ENCODE data around the gene CDCP2. TPM values are rescaled to one million over a fixed set of nuclear protein-coding genes. Genes with fewer than 3 reads are reported as not detected.

Gene CDCP2
- polyA plus RNA-seq (ENCODE audit: insufficient read length in 3 of 3) = not detected

GRCh38 chr1:54152696-54153095, at the start of gene CDCP2:
CDCP2 (minus strand) TSS chr1:54153000; CDS start chr1:54152922, 78 bp downstream.
- no peak for DNase-seq (ENCODE audit: low read depth in 3 of 3, low spot score in 2 of 3)

- no peak for DNase-seq (ENCODE audit: low read depth in 3 of 3, low spot score in 2 of 3)
Measured at GRCh38 chr1:54200519-54200997, 47.8 kb upstream of the CDCP2 start.

DNA sequence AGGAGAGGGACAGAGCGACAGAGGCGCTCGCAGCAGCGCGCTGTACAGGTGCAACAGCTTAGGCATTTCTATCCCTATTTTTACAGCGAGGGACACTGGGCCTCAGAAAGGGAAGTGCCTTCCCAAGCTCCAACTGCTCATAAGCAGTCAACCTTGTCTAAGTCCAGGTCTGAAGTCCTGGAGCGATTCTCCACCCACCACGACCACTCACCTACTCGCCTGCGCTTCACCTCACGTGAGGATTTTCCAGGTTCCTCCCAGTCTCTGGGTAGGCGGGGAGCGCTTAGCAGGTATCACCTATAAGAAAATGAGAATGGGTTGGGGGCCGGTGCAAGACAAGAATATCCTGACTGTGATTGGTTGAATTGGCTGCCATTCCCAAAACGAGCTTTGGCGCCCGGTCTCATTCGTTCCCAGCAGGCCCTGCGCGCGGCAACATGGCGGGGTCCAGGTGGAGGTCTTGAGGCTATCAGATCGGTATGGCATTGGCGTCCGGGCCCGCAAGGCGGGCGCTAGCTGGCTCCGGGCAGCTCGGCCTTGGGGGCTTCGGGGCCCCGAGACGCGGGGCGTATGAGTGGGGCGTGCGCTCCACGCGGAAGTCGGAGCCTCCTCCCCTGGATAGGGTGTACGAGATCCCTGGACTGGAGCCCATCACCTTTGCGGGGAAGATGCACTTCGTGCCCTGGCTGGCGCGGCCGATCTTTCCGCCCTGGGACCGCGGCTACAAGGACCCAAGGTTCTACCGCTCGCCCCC, 47.1 kb upstream of the CDCP2 start, which contains the start of the genes CYB5RL and MRPL37:
TSS of gene CYB5RL (minus strand) at position 266 of the 754 bp plus-strand sequence. CDS start 4,414 bp downstream, outside the sequence.
TSS of gene MRPL37 (plus strand) at position 403 of the 754 bp plus-strand sequence. CDS start at position 480, 77 bp downstream.
- DNase-seq (ENCODE audit: low read depth in 3 of 3, low spot score in 2 of 3) = peak; percentile 91 to 97 (median 91)

GRCh38 chr1:54199151-54199764, 46.5 kb upstream of the CDCP2 start:
- DNase-seq (ENCODE audit: low read depth in 3 of 3, low spot score in 2 of 3) = no peak

- no peak for DNase-seq (ENCODE audit: low read depth in 3 of 3, low spot score in 2 of 3)
Measured at GRCh38 chr1:54193453-54193852, 40.7 kb upstream of the CDCP2 start.

DNA sequence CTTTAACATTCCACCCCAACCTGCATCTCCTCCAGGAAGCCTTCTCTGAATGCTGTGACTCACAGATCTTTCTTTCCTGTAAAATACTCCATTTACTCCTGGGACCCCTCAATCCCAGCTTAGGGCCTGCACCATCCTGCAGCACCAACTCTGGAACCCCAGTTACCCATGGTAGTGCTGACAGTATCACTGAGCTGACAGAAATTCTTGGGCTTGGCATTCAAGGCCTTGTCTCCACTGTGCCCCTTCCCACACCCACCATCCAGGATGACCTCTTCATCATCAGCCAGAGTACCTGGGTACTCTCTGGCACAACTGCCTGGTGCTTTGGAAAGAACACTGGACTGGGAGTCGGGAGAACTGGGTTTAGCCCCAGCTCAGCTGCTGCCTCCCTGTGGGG, 38.7 kb upstream of the CDCP2 start:
- DNase-seq (ENCODE audit: low read depth in 3 of 3, low spot score in 2 of 3) = no peak

DNA sequence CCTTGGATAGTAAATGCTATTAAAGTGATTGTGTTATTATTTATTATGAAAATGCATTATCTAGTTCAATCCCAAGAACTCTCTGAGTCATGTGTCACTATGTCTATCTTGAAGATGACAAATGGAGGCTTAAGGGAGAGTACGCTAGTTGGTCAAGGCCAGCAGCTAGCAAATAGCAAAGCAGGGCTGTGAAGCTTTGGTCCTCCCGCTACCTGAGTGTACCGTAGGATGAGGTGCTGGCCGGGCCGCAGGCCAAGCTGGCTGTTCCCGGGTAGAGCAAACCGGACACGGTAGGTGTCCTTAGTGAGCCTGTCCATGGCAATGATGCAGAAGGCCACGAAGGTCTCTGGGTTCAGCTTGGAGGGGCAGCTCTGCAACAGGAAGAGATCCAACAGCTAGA, 37.7 kb upstream of the CDCP2 start:
- no peak for DNase-seq (ENCODE audit: low read depth in 3 of 3, low spot score in 2 of 3)

DNA sequence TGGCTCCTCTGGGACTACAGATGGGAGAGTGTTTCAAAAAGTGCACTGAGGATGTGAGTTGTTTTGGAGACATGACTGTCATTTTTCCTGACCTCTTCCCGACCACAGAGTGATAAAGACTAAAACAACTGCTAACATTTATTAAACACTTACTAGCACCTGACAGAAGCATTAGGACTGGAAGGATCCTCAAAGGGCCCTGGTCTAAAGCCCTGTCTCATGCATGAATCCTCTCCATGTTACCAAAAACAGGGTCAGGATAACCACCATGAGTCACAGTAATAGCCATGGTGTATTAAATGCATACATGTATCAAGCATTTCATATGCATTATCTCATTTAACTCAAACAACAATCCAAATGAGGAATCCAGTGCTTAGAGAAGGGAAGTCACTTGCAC, 35.5 kb upstream of the CDCP2 start:
- no peak for DNase-seq (ENCODE audit: low read depth in 3 of 3, low spot score in 2 of 3)

DNA sequence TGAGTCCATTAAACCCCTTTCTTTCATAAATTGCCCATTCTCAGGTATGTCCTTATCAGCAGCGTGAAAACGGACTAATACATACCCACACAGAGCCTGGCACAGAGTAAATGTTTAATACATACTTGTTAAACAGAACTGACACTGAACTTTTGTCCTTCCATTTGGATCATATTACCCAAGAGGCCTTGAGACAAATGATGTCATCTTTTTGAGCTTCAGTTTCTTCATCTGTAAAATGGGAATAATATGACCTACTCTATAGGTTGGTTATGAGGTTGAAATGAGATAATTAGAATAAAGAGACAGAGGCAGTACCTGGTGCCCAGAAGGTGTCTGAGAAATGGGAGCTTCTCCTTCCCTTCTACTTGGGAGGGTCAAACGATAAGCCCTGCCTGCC, 33.3 kb upstream of the CDCP2 start:
- DNase-seq (ENCODE audit: low read depth in 3 of 3, low spot score in 2 of 3) = no peak

GRCh38 chr1:54180701-54181360, 28.0 kb upstream of the CDCP2 start:
- DNase-seq (ENCODE audit: low read depth in 3 of 3, low spot score in 2 of 3) = no peak

- DNase-seq (ENCODE audit: low read depth in 3 of 3, low spot score in 2 of 3) = no peak
Measured at GRCh38 chr1:54178296-54179070, 25.7 kb upstream of the CDCP2 start.

DNA sequence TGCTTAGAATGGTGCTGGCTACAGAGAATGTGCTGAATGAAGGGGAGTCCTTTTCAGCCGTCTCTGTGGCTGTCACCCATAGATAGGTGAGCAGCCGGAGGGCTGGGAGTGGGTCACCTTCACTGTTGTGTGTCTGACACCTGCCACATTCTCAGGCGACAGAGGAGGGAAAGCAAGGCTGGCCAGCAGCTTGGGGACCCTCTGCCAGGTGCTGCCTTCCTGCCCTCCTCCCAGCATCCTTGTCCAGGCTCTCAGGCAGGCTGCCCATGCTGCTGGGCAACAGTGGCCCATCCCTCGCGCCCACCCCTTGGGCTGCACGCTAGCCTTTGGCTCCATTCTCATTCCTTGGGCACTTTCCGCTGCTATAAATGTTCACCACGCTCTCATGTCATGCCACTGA, 24.9 kb upstream of the CDCP2 start:
- DNase-seq (ENCODE audit: low read depth in 3 of 3, low spot score in 2 of 3) = no peak

DNA sequence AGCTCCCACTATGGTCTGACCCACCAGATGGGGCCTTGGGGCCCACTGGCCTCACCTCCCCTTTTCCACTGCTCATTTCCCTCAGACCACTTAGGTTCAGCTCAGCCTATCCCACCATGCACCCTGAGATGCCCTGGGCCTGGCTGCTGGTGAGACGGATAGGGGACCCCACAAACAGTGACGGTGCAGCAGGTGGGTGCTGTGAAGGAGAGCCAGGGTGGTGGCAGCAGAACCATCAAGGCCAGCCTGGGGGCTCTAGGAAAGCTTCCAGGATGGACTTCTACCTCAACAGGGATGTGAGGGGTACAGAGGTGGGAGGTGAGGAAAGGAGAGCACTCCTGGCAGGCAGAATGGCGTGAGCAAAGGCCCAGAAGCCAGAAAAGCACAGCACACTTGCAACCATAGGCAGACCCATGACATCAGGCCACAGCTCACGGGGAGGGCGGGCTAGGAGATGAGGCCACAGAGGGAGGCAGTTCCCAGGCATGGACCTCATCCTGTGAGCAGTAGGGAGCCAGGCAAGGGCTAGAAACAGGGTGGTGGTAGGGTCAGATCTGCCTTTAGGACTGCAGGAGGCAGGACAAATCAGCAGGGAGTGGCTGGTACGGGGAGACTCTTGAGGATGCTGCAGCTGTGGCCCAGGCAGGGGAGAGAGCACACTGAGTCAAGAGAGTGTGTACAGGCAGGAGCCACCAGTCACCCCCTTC, 24.0 kb upstream of the CDCP2 start:
- DNase-seq (ENCODE audit: low read depth in 3 of 3, low spot score in 2 of 3) = no peak

DNA sequence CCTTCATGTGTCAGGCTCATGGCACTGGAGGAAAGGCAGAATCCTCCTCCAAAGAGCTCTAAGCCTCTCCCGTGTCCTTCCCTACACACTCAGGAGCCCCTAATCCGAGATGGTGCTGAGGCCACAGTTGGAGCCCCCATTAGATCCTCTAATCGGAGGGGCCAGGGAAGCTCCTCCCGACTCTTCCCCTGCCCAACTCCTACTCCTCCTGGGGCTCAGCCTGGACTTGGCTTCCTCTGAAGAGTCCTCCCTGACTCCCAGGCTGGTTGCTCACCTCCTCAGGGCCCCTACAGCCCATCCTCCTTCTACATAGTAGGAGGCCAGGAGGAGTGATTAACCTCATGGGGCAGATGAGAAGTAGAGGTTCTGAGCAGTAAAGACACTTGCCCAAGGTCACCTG, 21.3 kb upstream of the CDCP2 start:
- DNase-seq (ENCODE audit: low read depth in 3 of 3, low spot score in 2 of 3) = no peak

- DNase-seq (ENCODE audit: low read depth in 3 of 3, low spot score in 2 of 3) = no peak
Measured at GRCh38 chr1:54173681-54174080, 20.9 kb upstream of the CDCP2 start.

DNA sequence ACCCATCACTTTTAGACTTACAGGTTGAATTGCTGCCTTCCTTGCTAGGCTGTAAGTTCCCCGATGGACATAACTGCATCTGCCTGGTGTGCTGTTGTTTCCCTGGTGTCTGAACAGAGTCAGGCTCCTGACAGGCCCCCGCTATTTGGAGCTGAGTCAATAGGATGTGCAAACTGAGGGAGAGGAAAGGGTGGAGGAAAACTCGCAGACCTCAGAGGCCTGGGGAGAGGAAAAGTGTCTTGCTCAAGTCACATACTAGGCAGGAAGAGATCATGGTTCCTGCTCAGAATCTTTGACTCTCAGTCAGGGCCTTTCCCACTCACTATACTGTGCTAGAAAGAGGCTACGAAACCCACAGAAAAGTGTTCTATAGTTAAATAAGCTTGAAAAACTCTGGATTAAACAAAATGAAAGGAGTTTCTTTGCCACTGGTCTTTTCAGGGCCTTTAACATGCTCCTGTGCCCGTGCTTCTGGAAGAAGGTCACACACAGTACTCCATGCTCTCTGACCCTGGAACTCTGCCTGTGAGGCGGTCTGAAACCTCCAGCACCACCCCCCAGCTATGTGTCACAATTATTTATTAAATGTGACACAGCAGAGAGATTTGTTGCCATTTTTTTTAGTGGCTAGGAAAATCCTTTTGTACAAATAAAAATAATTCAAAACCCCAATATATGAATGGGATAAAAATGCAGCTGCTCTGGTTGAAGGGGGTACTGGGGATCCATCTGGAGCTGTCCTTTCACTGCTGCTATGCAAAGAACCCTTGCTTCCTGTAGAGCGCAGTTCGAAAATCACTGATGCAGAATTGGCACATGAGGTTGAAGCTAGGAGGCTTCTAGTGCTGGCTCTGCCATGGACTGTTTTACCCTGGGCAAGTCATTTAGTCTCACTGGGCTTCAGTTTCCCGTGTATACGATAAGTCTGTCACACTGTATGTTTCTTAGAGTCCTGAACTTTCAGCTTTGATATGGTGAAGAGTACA, 20.1 kb upstream of the CDCP2 start:
- no peak for DNase-seq (ENCODE audit: low read depth in 3 of 3, low spot score in 2 of 3)

GRCh38 chr1:54171606-54172005, 18.8 kb upstream of the CDCP2 start:
- DNase-seq (ENCODE audit: low read depth in 3 of 3, low spot score in 2 of 3) = no peak

GRCh38 chr1:54171016-54171415, 18.2 kb upstream of the CDCP2 start:
- no peak for DNase-seq (ENCODE audit: low read depth in 3 of 3, low spot score in 2 of 3)

DNA sequence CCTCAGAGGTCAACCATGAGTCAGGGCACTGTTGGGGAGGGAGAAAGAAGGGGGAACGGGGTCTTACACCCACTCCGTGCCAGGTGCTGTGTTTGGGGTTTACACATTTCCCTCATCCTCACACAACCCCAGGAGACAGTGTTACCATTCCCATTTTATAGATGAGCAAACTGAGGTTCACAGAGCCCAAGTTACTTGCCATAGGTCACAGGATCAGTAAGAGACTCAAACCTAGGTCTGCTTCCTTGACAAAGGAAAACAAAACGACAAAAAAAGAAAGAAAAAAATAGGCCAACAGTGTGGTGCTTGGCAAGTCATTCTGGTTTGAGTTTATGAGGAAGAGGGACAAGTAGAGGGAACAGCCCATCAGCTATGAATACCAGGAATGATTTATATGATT, 16.3 kb upstream of the CDCP2 start:
- DNase-seq (ENCODE audit: low read depth in 3 of 3, low spot score in 2 of 3) = no peak

All from right renal cortex interstitium (tissue), 3 donors.